Dermis microvascular lymphatic vessel endothelial cell (primary cell): Measurements from ENCODE around the gene ARMCX5. TPM values are rescaled to one million over a fixed set of nuclear protein-coding genes. Genes with fewer than 3 reads are reported as not detected.

Experiments used
- DNase-seq, 2 donors: peaks; one replicate each; pipeline versions ENCODE4 v3.0.0 to v3.0.0-alpha.2; 2010; ENCODE audit warnings: low read depth in 2 of 2
- total RNA-seq: library from RNA; depleted of rRNA; stranded (reverse); fragments of >200 nt; gene quantifications from 2 replicates; pipeline ENCODE4 v1.2.1, GENCODE V29; 2014

ARMCX5 gene
- total RNA-seq, result 16.2 and 16.7 TPM in 2 replicates

DNA sequence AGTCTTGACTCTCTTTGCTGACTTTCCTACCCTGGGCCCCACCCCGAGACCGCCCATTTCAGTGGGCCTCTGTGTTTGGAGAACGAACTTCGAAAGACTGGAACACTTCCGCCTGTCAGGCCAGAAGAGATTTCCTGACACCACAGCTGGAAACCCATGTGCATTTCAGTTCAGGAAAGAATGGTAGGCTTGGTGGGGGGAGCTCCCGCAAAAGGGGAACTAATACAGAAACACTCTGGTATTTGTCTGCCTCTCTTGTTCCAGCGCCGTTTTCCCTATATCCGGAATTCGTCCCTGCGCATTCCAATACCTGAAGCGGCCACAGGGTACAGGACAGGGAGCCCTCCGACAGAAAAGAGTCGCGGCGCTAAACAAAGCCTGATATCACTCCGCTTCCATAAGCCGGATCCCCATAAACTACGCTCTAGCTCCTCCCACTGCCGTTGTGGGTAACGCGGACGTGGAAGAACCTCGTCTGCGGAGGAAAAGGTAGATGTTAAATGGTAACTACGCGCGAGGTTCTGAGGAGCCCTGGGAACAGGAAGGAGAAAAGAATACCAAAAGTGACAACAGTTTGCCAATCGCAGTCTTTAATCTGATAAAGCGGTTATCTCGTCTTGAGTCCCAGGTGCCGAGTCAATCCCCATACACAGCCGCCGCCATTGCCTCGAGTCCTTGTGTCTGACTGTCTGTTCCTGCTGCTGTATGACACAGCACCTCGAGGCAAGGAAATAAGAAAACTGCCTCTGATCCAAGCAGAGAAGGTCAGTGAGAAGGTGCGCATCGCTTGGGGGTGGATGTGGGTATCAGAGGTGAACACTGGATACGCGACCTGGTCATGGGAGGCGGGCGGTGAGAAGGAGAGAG, at the start of gene ARMCX5:
Gene ARMCX5 (plus strand): TSS at position 432 of the 867 bp plus-strand sequence. CDS start 2,627 bp downstream, outside the sequence.
- DNase-seq, result peak; percentile 82 to 90

DNA sequence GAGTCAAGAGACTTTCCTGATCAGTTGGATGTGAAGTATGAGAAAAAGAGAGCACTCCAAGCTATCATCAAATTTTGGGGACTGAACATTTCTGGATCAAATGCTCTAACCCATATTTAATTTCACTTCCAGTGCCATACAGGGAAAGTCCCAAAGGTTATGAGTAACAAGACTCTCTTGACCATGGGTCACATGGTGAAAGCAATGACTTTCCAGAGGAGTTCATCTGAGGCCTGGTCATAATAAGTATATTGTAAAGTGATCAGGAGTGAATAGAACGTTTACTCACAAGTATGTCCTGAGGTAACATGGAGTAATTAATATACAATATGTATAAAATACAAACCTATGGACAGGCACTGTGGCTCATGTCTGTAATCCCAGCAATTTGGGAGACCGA, 40.7 kb upstream of the ARMCX5 start:
- DNase-seq, result no peak

DNA sequence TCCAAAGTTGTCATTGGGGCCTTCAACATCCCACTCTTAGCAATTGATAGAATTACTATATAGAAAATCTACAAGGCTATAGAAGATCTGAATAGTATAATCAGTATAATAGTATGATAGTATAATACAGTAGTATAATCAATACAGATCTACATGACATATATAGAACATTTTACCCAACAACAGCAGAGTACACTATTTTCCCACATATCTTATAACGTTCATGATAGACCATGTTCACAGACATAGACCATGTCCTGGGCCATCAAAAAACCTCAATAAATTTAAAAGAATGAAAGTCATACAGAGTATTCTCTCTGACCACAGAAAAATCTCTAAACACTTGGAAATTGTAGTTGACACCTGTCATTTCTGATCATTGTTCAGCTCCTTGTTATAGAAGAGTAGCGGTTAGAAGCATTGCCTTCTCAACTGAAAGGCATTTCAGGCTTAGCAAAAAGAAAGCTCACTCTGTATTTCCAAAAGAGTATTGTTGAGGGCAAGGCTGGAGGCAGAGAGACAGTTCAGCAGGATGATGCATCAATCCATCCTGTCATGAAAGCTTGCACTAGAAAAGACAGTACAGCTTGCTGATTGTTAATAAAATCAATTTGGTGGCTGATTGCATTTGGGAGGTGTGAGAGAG, 38.8 kb upstream of the ARMCX5 start:
- DNase-seq, result no peak

DNA sequence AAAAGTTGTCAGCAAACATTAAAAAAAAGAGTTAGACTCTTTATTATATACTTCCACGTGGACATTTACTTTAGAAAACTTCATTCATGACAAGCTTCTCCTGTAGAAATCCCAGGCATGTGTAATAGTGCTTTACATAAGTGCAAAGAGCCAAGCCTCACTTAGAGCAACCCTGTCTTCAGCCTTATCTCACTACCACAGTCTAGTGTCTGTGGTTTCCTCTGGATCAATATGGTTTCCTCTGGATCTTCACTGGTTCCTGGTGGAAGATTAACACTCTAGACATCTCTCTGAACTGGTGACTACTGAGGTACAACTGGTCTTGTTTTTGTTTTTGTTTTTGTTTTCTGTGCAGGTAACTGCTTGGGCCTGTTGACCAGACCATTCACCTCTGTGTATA, 18.4 kb upstream of the ARMCX5 start:
- DNase-seq, result no peak

DNA sequence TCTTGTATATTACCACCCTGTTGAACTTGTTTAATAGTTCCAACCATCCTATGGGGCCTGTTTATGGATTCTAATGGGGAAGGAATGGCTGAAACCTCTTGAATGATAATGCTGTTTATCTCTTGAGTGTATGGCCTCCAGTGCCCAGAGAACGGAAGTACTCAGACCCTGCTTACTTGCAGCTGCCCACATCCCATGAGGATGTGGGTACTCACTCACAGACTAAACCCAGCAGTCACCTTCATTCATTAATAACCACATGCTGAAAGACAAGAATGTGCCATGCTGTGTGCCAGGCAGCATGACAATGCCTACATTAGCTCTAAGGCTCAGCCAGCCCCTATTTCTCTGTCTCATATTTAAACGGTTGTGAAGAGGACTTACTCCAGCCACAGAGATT, 5.9 kb upstream of the ARMCX5 start:
- DNase-seq, result no peak

DNA sequence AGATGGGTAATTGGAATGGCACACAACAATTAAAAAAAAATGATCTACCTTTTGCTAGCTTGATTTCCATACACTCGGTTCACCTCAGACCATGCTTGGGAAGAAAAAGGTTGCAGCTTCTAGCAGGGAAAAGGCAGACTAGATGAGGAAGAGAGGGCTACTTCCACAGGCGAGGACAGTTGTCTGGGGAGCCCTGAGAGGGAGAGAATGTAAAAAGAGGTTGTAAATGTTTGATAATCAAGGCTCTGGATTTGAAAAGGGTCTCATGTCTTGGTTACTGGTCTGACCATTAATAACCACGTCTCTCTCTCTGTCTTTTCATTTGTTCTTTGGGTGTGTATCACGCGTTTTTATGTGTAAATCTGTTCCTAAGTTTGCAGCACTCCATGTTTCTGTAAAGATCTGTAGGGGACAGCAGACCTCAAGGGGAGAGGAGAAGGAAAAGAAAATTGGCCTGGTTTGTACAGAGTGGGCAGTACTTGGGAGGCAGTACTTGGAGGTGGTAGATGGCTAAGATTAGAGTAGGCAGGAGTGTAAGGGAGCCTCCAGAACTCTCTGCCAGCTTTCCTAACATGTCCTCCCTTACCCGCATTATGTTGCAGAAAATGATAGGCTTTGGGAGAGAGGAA, 750 bp downstream of the ARMCX5 start:
- peak in 1 of 2 donors; percentile 42 for DNase-seq

DNA sequence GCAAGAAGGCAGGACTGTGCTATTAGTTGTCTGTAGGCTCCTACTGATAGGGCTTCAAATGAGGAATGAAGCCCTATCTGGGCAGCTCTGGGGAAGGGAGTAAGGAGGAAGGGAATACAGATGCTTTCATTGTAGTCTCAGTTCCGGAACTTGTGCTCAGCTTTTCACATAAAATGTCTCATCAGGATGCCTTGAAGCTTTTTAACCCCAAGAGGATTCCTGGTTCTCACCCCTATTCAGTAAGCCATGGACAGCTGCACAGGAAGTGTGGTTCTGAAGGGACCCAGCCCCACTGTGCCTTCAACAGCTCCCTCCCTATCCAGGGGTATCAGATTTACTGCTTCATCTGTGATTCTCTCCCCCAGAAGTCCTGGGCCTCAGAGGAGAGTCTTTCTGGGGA, 5.0 kb downstream of the ARMCX5 start:
- DNase-seq, result no peak

DNA sequence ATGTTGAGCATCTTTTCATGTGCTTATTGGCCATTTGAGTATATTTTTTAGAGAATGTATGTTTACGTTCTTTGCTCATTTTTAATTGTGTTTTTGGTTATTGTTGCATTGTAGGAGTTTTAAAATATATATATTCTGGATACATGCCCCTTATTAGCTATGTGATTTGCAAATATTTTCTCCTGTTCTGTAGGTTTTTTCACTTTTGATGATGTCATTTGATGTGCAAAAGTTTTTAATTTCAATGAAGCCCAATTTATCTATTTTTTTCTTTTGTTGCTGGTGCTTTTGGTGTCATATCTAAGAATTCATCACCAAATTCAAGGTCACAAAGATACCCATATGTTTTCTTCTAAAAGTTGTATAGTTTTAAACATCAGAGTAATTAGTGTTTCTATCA, 6.8 kb downstream of the ARMCX5 start:
- no peak for DNase-seq

DNA sequence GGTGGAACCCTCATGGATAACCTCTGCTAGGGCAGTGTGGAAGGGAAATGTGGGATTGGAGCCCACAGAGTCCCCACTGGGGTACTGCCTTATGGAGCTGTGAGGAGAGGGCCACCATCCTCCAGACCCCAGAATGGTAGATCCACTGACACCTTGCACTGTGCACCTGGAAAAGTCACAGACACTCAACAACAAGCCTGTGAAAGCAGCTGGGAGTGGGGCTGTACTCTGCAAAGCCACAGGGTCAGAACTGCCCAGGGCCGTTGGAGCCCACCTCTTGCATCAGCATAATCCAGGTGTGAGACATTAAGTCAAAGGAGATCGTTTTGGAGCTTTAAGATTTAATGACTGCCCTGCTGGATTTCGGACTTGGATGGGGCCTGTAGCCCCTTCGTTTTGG, 11.6 kb downstream of the ARMCX5 start:
- no peak for DNase-seq

DNA sequence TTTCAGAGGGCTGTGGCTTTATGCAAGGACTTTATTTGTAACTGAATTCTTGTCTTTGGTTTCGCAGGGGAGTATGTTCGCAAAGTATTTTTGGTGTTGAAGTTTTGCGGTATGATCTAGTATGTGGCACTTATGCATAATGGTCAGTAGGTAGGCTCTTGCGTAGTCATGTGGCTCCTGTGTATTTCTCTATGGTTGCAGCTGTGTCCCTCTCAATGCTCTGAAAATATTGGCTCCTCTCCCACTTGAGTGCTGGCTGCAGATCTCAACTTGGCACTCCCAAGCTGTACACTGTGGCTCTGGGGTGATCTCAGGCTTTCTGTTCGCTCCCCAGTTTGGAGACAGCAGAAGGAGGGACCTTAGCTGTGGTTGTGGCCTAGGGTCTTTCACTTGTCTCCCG, 24.8 kb downstream of the ARMCX5 start:
- DNase-seq, result no peak

DNA sequence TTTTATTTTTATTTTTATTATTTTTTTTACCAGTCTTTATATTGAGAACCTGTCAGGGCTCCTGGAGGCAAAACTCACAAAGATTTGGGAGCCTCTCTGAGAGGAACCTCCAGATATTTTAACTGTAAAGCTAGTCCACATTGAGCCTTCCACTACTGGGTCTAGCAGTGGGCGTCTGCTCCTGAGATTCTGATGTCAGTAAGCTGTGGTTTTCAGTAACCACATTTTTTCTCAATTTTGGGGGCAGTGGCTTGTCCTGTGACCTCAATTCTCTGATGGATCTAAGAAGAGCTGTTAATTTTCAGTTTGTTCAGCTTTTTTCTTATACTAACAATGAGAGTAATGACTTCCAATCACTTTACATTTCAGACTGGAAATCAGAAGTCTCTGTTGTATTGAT, 28.3 kb downstream of the ARMCX5 start:
- no peak for DNase-seq

DNA sequence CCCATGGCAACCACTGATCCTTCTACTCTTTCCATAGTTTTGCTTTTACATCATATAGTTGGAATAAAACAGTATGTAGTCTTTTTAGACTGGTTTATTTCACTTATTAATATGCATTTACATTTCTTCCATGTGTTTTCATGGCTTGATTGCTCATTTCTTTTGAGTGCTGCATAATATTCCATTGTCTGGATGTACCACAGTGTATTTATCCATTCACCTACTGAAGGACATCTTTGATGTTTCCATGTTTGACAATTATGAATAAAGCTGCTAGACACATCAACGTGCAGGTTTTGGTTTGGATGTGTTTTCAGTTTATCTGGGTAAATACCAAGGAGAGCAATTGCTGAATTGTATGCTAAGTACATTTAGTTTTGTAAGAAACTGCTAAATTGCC, 38.2 kb downstream of the ARMCX5 start:
- DNase-seq, result no peak

DNA sequence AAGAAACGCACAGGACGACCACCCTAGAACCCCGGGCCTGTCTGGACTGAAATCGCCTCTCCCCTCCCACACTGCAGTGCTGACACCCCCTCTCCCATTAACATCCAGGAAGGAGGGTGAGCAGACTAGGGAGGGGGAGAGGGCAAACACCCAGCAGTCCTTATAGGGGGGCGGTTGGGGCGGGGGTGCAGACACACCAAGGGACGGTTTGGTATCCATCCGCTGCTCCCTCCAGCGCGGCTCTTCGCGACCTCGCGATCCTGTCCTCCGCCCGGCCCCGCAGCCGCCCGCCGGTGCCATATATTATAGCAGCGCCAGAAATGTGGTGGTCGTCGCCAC, 51.6 kb downstream of the ARMCX5 start:
- no peak for DNase-seq

DNA sequence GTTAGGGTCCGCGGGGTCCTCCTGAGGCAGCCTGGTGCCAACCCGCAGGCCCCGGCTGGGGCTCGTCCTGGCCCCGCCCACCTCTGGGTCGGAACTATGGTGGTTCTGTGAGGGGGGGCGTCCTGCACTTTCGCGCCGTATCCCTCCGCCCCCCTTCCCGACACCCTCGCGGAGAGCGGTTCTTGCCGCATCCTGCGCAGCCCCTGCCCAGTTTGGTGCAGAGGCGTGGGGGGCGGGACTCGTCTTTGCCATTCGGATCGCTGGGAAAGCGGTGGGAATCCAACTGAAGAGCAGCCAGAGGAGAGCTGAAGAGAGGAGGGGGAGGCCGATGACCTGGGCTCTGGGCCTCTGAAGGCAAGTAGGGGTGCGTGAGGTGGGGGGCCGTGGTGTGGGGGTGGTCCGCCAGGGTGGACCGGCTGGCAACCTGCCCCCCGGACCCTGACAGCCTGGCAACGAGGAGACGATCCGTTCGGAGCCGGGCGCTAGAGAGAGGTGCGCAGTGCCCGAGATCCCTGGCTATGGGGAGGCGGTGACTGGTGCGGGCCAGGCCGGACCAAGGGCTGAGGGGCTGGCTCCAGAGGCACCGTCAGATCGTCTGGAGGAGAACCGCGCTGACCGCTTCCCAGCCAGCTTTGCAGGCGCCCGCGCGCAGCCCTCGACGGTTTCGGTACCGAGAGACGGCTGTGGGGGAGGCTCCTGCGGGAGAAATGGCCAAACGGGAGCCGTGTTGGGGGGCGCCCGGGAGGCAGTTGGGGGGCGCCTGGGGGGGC, 52.1 kb downstream of the ARMCX5 start, which contains the start of gene GPRASP1:
Gene GPRASP1 (plus strand): TSS at position 242 of the 770 bp plus-strand sequence. CDS start 2,431 bp downstream, outside the sequence.
- peak in 1 of 2 donors; percentile 30 for DNase-seq

DNA sequence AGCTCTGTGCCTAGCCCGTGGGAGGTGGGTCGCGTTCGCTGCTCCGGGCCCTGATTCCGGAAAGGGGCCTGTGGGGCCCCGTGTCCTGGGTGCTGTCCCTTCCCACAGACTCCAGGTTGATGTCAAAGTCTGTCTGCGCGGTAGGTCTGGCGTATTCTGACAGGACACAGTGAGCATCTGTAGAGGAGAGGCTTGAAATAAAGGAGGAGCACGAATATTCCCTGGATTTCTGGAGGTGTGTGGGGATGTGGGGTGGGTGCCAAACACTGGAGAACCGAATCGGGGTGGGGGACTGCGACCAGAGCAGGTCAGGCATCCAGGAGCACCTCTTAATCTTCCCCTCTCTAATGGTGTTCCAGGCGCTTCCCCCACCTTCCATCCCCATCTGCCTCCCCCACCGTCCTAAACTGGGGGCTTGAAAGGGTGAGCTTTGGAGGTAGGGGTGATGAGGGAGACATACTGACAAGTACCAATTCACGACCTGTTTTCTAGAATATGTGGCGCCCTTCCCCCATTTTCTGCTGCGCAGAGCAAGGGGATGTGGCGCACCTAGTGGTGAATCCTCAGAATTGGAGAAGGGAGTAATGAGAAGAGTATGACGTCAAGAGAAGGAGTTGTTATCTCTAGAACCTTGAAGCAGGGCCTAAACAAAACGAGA, 52.8 kb downstream of the ARMCX5 start:
- DNase-seq, result peak in 1 of 2 donors; percentile 24

Other genes with a start within 250 kb of the ARMCX5 start
- gene NXF2B, start 159.5 kb upstream of the ARMCX5 start, total RNA-seq, result not detected in 2 replicates
- not detected in 2 replicates for gene TCP11X2, start 127.7 kb upstream of the ARMCX5 start, total RNA-seq
- gene TMSB15A, start 82.8 kb upstream of the ARMCX5 start, total RNA-seq, result 0.76 and 1.4 TPM in 2 replicates
- gene GPRASP1, start 52.0 kb downstream of the ARMCX5 start, total RNA-seq, result 0.51 and 1.1 TPM in 2 replicates
- gene GPRASP2, start 112.9 kb downstream of the ARMCX5 start, total RNA-seq, result 8.6 and 11.4 TPM in 2 replicates
- gene GPRASP3, start 121.2 kb downstream of the ARMCX5 start, total RNA-seq, result 4.6 and 4.7 TPM in 2 replicates